ENCODE data around the gene HIBADH.
"Not testable (repeated sequence)": the region's sequence is repeated elsewhere in the genome, so short reads cannot be mapped to it uniquely, and the experiment has no call there.

HIBADH gene

GRCh38 chr7:27678617-27679260 is 16.1 kb upstream of the HIBADH start:
- no peak for DNase-seq

- no peak for DNase-seq
Observed at GRCh38 chr7:27677912-27678612, 15.4 kb upstream of the HIBADH start.

- DNase-seq, result not testable (repeated sequence)
Observed at GRCh38 chr7:27674126-27674525, 11.4 kb upstream of the HIBADH start.

- no peak for DNase-seq
Observed at GRCh38 chr7:27671675-27672074, 9.0 kb upstream of the HIBADH start.

- no peak for DNase-seq
Observed at GRCh38 chr7:27670676-27671075, 8.0 kb upstream of the HIBADH start.

GRCh38 chr7:27670177-27670576 is 7.5 kb upstream of the HIBADH start:
- no peak for DNase-seq

- no peak for DNase-seq
Observed at GRCh38 chr7:27665531-27665930, 2.8 kb upstream of the HIBADH start.

GRCh38 chr7:27663989-27664331 is 1.3 kb upstream of the HIBADH start:
- DNase-seq, result no peak

GRCh38 chr7:27661811-27662489 is 733 bp downstream of the HIBADH start:
- no peak for DNase-seq

GRCh38 chr7:27656724-27657123 is 6.0 kb downstream of the HIBADH start:
- no peak for DNase-seq

GRCh38 chr7:27655184-27655583 is 7.5 kb downstream of the HIBADH start:
- no peak for DNase-seq

GRCh38 chr7:27652518-27652917 is 10.2 kb downstream of the HIBADH start:
- DNase-seq, result no peak

- DNase-seq, result no peak
Observed at GRCh38 chr7:27651702-27652101, 11.0 kb downstream of the HIBADH start.

GRCh38 chr7:27650283-27650682 is 12.4 kb downstream of the HIBADH start:
- no peak for DNase-seq

- no peak for DNase-seq
Observed at GRCh38 chr7:27647489-27647888, 15.2 kb downstream of the HIBADH start.

- DNase-seq, result no peak
Observed at GRCh38 chr7:27647046-27647445, 15.6 kb downstream of the HIBADH start.

GRCh38 chr7:27642271-27642670 is 20.4 kb downstream of the HIBADH start:
- no peak for DNase-seq

GRCh38 chr7:27641581-27642230 is 21.0 kb downstream of the HIBADH start:
- no peak for DNase-seq

- no peak for DNase-seq
Observed at GRCh38 chr7:27640884-27641574, 21.7 kb downstream of the HIBADH start.

GRCh38 chr7:27639851-27640250 is 22.8 kb downstream of the HIBADH start:
- no peak for DNase-seq

- not testable (repeated sequence) for DNase-seq
Observed at GRCh38 chr7:27639048-27639447, 23.6 kb downstream of the HIBADH start.

- DNase-seq, result no peak
Observed at GRCh38 chr7:27636326-27637006, 26.2 kb downstream of the HIBADH start.

- no peak for DNase-seq
Observed at GRCh38 chr7:27635728-27636127, 27.0 kb downstream of the HIBADH start.

Measured in cortex of kidney (tissue), 1 donor.